GM21737 (cell line): ENCODE data around the gene CNTNAP2.

ENCODE experiments used
- ATAC-seq: cut with Tn5 transposase; IDR thresholded peaks from one replicate; pipeline ENCODE4 v1.9.1; 2021; ENCODE audit warnings: mild to moderate bottlenecking, moderate library complexity; ENCODE audit not compliant: unreplicated experiment

Gene CNTNAP2

DNA sequence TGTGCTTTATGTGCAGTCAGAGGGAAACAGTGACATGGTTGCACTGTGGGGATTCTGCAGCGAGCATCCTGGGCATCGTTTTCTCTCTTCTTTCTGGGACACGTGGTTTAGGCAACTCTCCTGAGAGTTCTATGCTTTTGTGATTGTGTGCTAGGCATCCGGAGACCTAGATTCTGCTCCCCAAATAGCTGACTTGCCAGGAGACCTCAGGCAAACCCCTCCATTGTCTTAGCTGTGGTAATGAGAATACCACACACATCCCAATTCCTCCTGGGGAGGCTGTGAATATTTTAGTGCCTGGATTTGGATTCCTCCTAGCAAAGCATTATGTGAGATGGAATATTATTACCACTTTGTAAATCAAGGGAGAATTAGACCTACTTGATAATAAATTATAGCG is 1862.0 kb downstream of the CNTNAP2 start:
- ATAC-seq: no peak

GRCh38 chr7:147980826-147981813 is 1864.5 kb downstream of the CNTNAP2 start:
- peak; percentile 82 for ATAC-seq

DNA sequence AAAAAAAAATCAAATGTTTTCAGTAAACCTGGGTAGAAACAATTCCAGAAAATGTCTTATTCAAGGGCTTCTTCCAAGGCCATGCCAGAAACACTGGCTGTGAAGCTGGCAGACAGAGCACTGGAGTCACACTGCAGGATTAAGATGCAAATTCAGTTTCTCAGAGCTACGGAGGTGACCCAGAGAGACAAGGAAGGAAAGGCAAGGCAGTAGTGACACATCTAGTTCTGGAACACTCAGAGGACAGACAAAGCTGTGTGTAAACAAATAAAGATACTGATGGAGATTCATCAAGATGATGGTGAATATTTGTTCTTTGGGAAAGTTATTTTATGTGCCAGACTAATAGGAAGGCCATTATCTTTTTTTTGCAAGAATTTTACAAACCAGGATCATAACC is 1865.7 kb downstream of the CNTNAP2 start:
- no peak for ATAC-seq

- ATAC-seq: no peak
Observed at GRCh38 chr7:147984265-147984664, 1867.7 kb downstream of the CNTNAP2 start.

DNA sequence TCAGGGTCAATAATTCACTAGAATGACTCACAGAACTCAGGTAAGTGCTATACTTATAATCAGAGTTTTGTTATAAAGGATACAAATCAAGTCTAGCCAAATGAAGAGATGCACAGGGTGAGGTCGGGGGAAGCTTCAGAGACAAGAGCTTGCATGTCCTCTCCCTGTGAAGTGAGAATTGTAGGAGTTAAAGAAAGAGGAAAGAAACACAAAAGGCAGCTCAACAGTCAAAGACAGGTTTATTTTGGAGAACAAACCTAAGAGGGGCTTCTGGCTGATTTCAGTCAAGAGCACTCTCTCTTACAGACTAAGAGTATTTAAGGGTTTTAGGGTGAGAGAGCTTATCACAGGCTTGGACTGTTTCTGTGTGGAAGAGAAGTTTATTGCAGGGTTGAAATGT is 1873.5 kb downstream of the CNTNAP2 start:
- ATAC-seq: no peak

- no peak for ATAC-seq
Observed at GRCh38 chr7:147990942-147991341, 1874.3 kb downstream of the CNTNAP2 start.

- ATAC-seq: no peak
Observed at GRCh38 chr7:147992698-147993097, 1876.1 kb downstream of the CNTNAP2 start.

- no peak for ATAC-seq
Observed at GRCh38 chr7:147997636-147998035, 1881.0 kb downstream of the CNTNAP2 start.

DNA sequence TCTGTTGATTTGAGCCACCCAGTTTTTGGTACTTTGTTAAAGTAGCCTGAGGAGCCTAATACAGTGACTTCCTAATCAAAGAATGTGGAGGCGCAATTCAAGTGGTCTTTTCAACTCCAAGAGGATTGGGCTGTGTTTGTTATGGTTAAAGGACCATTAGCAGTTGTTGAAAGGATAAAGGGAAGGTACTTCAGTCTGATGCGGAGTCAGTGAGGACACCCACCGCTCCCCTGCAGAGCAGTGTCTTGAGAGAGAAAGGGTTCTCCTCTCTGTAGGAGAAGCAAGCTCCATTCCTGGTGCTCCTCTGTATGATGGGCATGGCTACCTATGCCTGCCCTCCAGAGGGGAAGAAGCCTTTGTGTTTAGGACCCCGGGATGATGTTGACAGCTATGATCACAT is 1883.4 kb downstream of the CNTNAP2 start:
- ATAC-seq: no peak

DNA sequence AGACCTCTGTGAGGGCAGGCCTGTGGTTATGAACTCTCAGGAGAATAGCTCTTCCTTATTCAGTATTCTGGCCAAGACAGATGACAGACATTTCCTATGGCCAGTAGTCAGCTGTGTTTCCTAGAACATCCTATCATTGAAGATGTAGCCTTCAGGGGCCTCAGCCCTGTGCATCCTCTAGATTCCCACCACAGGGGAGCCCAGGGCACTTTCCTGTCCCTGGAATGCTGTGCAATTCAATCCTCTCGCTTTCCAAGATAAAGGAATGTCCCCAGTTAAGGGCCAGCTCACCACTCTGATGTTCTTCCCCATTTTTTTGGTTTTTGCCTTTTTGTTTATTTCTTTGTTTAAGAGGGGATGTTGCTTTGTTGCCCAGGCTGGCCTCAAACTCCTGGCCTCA is 1895.2 kb downstream of the CNTNAP2 start:
- ATAC-seq: no peak

- no peak for ATAC-seq
Observed at GRCh38 chr7:148014001-148014400, 1897.4 kb downstream of the CNTNAP2 start.

DNA sequence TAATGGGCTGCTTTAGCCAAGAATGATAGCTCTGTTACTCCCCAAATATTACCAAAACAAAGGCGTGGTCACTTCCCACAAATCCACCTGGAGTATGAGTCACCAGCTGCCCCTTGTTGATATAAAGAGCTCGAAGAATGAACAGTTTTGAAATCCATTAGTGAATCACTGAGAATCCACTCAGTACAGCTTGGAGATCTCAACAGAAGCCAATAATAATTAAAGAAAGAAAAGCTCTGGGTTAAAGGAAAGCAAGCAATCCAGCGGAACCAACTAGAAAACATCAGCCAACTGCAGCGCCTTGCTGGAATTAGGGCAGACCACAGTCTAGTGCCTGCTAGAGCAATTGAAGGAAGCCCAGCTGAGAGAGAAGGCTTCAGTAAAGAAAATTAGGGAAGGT is 1897.9 kb downstream of the CNTNAP2 start:
- ATAC-seq: no peak

GRCh38 chr7:148017126-148017525 is 1900.5 kb downstream of the CNTNAP2 start:
- no peak for ATAC-seq

DNA sequence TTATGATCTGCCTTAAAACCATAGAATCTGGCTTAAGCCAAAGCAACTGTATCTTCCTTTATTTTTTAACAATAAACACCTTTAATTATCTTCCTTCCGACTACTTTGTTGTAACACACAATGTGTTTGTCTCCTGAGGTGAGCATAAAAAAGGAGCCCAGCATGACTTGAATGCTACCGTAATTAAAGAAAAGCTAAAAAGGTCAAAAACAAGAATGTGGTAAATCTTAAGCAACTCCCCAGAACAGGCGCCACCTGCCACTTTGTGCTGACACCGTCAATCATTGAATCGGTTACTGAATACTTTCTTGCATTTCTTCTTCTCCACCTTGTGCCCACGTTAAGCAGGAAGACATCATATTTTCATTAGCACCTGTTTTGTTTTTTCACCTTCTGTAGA is 1904.1 kb downstream of the CNTNAP2 start:
- no peak for ATAC-seq

- no peak for ATAC-seq
Observed at GRCh38 chr7:148021507-148022045, 1905.0 kb downstream of the CNTNAP2 start.

- ATAC-seq: no peak
Observed at GRCh38 chr7:148022832-148023231, 1906.2 kb downstream of the CNTNAP2 start.

- ATAC-seq: no peak
Observed at GRCh38 chr7:148026713-148027112, 1910.1 kb downstream of the CNTNAP2 start.

- ATAC-seq: no peak
Observed at GRCh38 chr7:148028165-148028564, 1911.6 kb downstream of the CNTNAP2 start.

DNA sequence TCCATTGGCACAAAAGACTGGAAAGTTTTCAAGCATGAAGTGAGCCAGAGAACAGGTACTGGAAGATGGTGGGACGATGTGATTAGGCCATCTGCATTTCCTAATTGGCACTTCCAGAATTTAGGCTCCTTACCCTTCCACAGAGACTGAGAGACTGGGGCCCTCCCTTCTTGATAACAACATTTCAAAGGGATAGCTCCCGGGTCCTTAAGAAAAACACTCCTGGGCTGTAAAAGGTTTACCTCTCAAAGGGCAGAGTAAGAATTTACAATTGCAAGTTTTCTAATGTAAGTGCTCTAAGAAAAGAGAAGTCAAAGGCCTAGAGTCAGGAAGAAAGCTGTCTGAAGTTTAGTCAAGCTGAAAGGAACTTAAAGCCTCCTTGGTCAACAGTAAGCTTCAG is 1914.4 kb downstream of the CNTNAP2 start:
- no peak for ATAC-seq

- ATAC-seq: no peak
Observed at GRCh38 chr7:148031811-148032210, 1915.2 kb downstream of the CNTNAP2 start.

DNA sequence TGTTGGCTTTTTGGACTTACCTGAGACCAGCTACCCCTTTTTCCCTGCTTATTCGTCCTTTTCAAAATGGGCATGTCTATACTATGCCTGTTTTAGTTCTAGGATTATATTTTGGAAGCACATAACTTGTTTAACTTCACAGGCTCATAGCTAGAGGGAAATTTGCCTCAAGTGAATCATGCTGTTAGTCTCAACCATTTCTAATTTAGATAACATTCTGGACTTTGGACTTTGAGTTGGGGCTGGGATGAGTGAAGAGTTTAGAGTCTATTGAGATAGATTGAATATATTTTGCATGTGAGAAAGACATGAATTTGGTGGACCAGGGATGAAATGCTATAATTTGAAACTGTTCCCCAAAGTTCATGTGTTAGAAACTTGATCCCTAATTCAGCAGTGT is 1919.3 kb downstream of the CNTNAP2 start:
- ATAC-seq: no peak

DNA sequence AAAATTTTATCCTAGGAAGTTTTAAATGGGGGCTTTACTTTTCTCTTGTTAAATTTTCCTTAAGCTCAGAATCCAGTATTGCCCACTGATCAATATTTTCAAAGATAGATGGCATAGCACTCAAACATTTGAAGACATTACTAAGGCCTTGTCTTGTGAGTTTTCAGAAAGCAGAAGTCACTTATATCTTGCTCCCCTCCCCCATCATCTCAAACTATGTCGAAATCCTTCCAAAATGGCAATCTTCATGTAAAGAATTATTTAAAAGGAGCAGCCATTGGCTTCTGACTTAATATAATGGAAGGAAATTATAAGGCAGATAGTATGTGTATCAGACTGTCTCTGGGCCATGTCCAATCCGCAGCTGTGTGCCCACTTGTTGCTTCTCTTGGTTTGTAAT is 1920.4 kb downstream of the CNTNAP2 start:
- no peak for ATAC-seq
